ENCODE results near the gene EPHB6.

Gene EPHB6

GRCh38 chr7:142910481-142910880 lies 55.6 kb downstream of the EPHB6 start:
- Histone ChIP-seq H3K27me3 (ENCODE audit: insufficient read depth, poor library complexity, severe bottlenecking) (no peaks in the 10 kb centered on the region), H3K4me3 (replicated peaks; ENCODE audit: insufficient read depth, low read length) (no peak overlapping the region), H3K27ac (replicated peaks) (no peak overlapping the region)
- TF ChIP-seq POLR2AphosphoS5 (IDR thresholded peaks at IDR 0.05; ENCODE audit: low read depth), result no peak
- TF ChIP-seq CTCF (IDR thresholded peaks at IDR 0.05; ENCODE audit: insufficient read depth, low read length), result no peak
- DNase-seq (ENCODE audit: low read depth in 1 of 2, low spot score in 1 of 2), result no peak

DNA sequence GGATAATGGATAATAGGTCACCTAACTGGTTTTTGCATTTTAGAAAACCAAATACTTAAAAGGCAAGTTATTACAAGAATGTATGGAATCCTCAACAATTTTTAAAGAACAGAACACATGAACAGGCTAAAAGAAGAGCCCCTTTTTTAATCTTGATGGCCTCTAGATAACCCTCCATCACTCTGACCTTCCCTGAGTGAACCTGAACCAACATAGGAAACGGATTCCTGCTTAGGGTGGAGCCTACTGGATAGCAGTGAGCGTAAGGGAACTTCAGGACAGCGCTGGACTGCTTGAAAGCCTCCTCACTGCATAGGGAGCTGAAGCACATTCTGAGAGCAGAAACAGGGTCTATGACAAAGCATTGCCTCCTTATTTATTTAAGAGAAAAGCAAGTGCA lies 58.2 kb downstream of the EPHB6 start:
- Histone ChIP-seq H3K4me3 (replicated peaks; ENCODE audit: insufficient read depth, low read length) (no peak overlapping the region), H3K27ac (replicated peaks) (no peak overlapping the region), H3K27me3 (ENCODE audit: insufficient read depth, poor library complexity, severe bottlenecking) (no peaks in the 10 kb centered on the region)
- TF ChIP-seq, protein P1, sequence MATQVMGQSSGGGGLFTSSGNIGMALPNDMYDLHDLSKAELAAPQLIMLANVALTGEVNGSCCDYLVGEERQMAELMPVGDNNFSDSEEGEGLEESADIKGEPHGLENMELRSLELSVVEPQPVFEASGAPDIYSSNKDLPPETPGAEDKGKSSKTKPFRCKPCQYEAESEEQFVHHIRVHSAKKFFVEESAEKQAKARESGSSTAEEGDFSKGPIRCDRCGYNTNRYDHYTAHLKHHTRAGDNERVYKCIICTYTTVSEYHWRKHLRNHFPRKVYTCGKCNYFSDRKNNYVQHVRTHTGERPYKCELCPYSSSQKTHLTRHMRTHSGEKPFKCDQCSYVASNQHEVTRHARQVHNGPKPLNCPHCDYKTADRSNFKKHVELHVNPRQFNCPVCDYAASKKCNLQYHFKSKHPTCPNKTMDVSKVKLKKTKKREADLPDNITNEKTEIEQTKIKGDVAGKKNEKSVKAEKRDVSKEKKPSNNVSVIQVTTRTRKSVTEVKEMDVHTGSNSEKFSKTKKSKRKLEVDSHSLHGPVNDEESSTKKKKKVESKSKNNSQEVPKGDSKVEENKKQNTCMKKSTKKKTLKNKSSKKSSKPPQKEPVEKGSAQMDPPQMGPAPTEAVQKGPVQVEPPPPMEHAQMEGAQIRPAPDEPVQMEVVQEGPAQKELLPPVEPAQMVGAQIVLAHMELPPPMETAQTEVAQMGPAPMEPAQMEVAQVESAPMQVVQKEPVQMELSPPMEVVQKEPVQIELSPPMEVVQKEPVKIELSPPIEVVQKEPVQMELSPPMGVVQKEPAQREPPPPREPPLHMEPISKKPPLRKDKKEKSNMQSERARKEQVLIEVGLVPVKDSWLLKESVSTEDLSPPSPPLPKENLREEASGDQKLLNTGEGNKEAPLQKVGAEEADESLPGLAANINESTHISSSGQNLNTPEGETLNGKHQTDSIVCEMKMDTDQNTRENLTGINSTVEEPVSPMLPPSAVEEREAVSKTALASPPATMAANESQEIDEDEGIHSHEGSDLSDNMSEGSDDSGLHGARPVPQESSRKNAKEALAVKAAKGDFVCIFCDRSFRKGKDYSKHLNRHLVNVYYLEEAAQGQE (IDR thresholded peaks at IDR 0.05; ENCODE audit: insufficient replicate concordance, low read depth), result no peak
- no peak for TF ChIP-seq SPI1 (IDR thresholded peaks at IDR 0.05; ENCODE audit: borderline replicate concordance, low read depth)
- TF ChIP-seq GABPA (IDR thresholded peaks at IDR 0.05; ENCODE audit: low read depth), result no peak
- TF ChIP-seq CTCF (IDR thresholded peaks at IDR 0.05; ENCODE audit: insufficient read depth, low read length), result no peak
- no peak for TF ChIP-seq POLR2AphosphoS5 (IDR thresholded peaks at IDR 0.05; ENCODE audit: low read depth)
- no peak for DNase-seq (ENCODE audit: low read depth in 1 of 2, low spot score in 1 of 2)

- H3K27me3 ChIP-seq (ENCODE audit: insufficient read depth, poor library complexity, severe bottlenecking), result no peaks in the 10 kb centered on the region
- H3K27ac ChIP-seq (replicated peaks), result no peak overlapping the region
- TF ChIP-seq SPI1 (IDR thresholded peaks at IDR 0.05; ENCODE audit: borderline replicate concordance, low read depth) (no peak), GABPA (IDR thresholded peaks at IDR 0.05; ENCODE audit: low read depth) (no peak), CTCF (IDR thresholded peaks at IDR 0.05; ENCODE audit: insufficient read depth, low read length) (no peak), POLR2AphosphoS5 (IDR thresholded peaks at IDR 0.05; ENCODE audit: low read depth) (no peak)
- TF ChIP-seq, protein P1 (IDR thresholded peaks at IDR 0.05; ENCODE audit: insufficient replicate concordance, low read depth), result no peak
- no peak for DNase-seq (ENCODE audit: low read depth in 1 of 2, low spot score in 1 of 2)
- H3K4me3 ChIP-seq (replicated peaks; ENCODE audit: insufficient read depth, low read length), result no peak overlapping the region
Measured at GRCh38 chr7:142913566-142913965, 58.7 kb downstream of the EPHB6 start.

GRCh38 chr7:142914121-142914520 lies 59.2 kb downstream of the EPHB6 start:
- no peak overlapping the region for H3K27ac ChIP-seq (replicated peaks)

More at GRCh38 chr7:142914121-142914520, 59.2 kb downstream of the EPHB6 start:
- no peak overlapping the region for H3K4me3 ChIP-seq (replicated peaks; ENCODE audit: insufficient read depth, low read length)
- no peak for DNase-seq (ENCODE audit: low read depth in 1 of 2, low spot score in 1 of 2)
- no peak for TF ChIP-seq POLR2AphosphoS5 (IDR thresholded peaks at IDR 0.05; ENCODE audit: low read depth)
- TF ChIP-seq SPI1 (IDR thresholded peaks at IDR 0.05; ENCODE audit: borderline replicate concordance, low read depth), result no peak
- TF ChIP-seq CTCF (IDR thresholded peaks at IDR 0.05; ENCODE audit: insufficient read depth, low read length), result no peak
- no peak for TF ChIP-seq GABPA (IDR thresholded peaks at IDR 0.05; ENCODE audit: low read depth)
- TF ChIP-seq, protein P1 (IDR thresholded peaks at IDR 0.05; ENCODE audit: insufficient replicate concordance, low read depth), result no peak
- H3K27me3 ChIP-seq (ENCODE audit: insufficient read depth, poor library complexity, severe bottlenecking), result no peaks in the 10 kb centered on the region
